OCI-LY3 (cell line): ENCODE results near the gene MFSD11.
"Not testable (repeated sequence)": the region's sequence is repeated elsewhere in the genome, so short reads cannot be mapped to it uniquely, and the experiment has no call there.

Experiments
- H2AFZ ChIP-seq: fragments of 200-600, 300-600 bp; shearing (Covaris generic); 2 replicates; pipeline ENCODE4 v1.6.0; 2014; ENCODE audit warnings: antibody characterized with exemption, low read depth, low read length
- H3K27ac ChIP-seq: fragments of 200-600, 300-600 bp; sonication (generic); 2 replicates; pipeline ENCODE4 v1.5.1; 2014; ENCODE audit warnings: mild to moderate bottlenecking, low read length, moderate library complexity, mixed read lengths
- H3K27me3 ChIP-seq: fragments of 200-600, 300-600 bp; sonication (generic); 2 replicates; pipeline ENCODE4 v1.6.1; 2014; ENCODE audit warnings: low read depth, low read length, mixed read lengths
- H3K36me3 ChIP-seq: fragments of 200-600, 300-600 bp; sonication (generic); replicated peaks from 2 replicates; pipeline ENCODE3; 2014; ENCODE audit warnings: low read depth, low read length, mixed read lengths
- H3K4me1 ChIP-seq: fragments of 300-600, 200-600 bp; sonication (generic); 2 replicates; pipeline ENCODE4 v1.6.1; 2014; ENCODE audit warnings: low read length, mixed read lengths
- H3K4me2 ChIP-seq: fragments of 200-600, 300-600 bp; sonication (generic); 2 replicates; pipeline ENCODE4 v1.6.1; 2014; ENCODE audit warnings: low read length, mixed read lengths
- H3K4me3 ChIP-seq: fragments of 300-600, 200-600 bp; sonication (generic); 2 replicates; pipeline ENCODE4 v1.5.1; 2014; ENCODE audit warnings: antibody characterized with exemption, mild to moderate bottlenecking, low read length, moderate library complexity
- H3K79me2 ChIP-seq: fragments of 300-600, 200-600 bp; shearing (Covaris generic); 2 replicates; pipeline ENCODE4 v1.6.1; 2014; ENCODE audit warnings: mild to moderate bottlenecking, low read length, mixed read lengths
- H3K9ac ChIP-seq: fragments of 300-600, 200-600 bp; shearing (Covaris generic); 2 replicates; pipeline ENCODE4 v1.6.0; 2014; ENCODE audit warnings: mild to moderate bottlenecking, low read length, moderate library complexity
- H3K9me3 ChIP-seq: fragments of 200-600, 300-600 bp; shearing (Covaris generic); 2 replicates; pipeline ENCODE4 v1.6.1; 2014; ENCODE audit warnings: low read length, mixed read lengths; ENCODE audit not compliant: insufficient read depth
- H4K20me1 ChIP-seq: fragments of 200-600, 300-600 bp; sonication (generic); 2 replicates; pipeline ENCODE4 v1.6.1; 2016; ENCODE audit warnings: low read length, mixed read lengths; ENCODE audit not compliant: insufficient read depth
- EZH2phosphoT487 ChIP-seq: fragments of 200-600 bp; shearing (Covaris generic); IDR thresholded peaks from 2 replicates; pipeline ENCODE4 v1.6.1; 2018; ENCODE audit warnings: antibody characterized with exemption, mixed run types, low read depth
- TF ChIP-seq, protein P1 (sequence below): fragments of 200-600, 300-600 bp; sonication (generic); IDR thresholded peaks from 2 replicates; pipeline ENCODE4 v1.5.1; 2014; ENCODE audit warnings: antibody characterized with exemption, low read length, low read depth

The MFSD11 gene

DNA sequence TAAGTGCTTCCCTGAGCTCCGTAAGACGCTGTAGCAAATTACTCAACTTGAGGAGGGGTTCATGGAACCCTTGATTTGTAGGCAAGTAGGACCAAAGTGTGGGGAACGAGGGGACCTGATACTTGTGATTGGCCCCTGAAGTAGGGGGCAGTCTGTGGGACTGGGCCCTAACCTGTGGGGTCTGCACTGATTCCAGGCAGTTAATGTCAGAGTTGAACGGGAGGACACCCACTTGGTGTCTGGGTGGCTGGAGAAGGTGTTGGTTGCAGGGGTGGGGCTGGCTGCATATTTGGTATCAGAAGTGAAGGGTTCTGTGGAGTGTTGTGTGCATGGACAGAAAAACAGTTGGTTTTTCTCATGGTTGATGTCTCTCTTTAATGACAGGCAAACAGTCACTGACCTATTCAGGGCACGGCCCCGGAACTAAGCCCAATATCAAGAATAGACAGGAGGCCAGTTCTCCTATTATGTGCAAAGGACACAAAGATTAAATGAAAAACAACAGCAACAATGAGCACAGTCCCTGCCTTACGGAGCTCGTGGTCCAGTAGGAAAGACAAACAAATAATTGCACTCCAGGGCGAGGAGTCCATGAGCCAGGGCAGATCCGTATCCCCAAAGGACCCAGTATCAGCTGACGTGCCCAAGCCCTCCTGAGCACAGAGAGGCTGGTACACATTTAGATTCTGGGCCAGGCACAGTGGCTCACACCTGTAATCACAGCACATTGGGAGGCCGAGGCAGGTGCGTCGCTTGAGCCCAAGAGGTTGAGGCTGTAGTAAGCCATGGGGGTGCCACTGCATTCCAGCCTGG, 46.3 kb upstream of the MFSD11 start:
- H3K4me2 ChIP-seq, result no peak overlapping the region
- no peak overlapping the region for H3K27ac ChIP-seq
- H3K36me3 ChIP-seq, result no peaks in the 10 kb centered on the region
- H3K27me3 ChIP-seq, result no peaks in the 10 kb centered on the region
- no peak overlapping the region for H3K9ac ChIP-seq
- no peaks in the 10 kb centered on the region for H4K20me1 ChIP-seq
- no peak overlapping the region for H3K4me3 ChIP-seq
- no peak for TF ChIP-seq EZH2phosphoT487
- no peaks in the 10 kb centered on the region for H3K9me3 ChIP-seq
- no peak overlapping the region for H2AFZ ChIP-seq
- no peaks in the 10 kb centered on the region for H3K79me2 ChIP-seq
- peaks cover 21% of the 10 kb centered on the region for H3K4me1 ChIP-seq

DNA sequence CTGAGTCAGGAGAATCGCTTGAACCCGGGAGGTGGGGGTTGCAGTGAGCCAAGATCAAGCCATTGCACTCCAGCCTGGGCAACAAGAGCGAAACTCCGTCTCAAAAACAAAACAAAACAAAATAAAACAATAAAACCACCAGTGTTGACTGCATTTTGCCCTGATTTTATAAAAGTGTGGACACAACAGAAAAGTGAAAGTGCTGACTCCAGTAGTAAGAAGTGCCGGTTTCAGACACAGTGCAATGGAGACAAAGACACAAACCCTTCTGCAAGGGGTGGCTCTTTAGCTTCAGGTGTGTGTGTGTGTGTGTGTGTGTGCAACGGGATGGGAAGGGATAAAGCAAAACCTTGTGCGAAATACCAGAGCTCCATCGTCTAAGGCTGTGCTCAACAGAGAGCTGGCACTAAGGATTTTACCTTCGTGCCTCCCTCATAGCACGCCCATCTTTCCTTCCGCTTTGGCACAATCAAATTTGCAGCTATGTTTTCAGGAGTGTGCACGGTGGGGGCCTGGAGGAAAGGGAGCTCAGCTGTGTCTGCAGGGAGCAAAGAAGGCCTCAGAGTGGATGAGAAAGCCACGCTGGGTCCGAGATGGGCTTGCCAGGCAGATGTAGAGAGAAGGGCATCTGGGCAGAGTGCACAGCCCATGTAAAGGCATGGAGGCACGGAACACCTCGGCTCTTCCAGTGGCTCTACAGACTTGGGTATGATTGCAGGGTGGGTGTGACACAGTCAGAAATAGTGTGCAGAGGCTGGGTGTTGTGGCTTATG, 42.7 kb upstream of the MFSD11 start:
- Histone ChIP-seq H3K9ac (no peak overlapping the region), H3K27ac (no peak overlapping the region), H2AFZ (no peak overlapping the region), H3K4me2 (no peak overlapping the region), H3K27me3 (peaks cover 4% of the 10 kb centered on the region; the same call in 1 of the 2 replicates), H4K20me1 (no peaks in the 10 kb centered on the region), H3K9me3 (no peaks in the 10 kb centered on the region), H3K4me1 (peaks cover 44% of the 10 kb centered on the region), H3K4me3 (no peak overlapping the region), H3K36me3 (no peaks in the 10 kb centered on the region), H3K79me2 (no peaks in the 10 kb centered on the region)
- TF ChIP-seq, protein P1, sequence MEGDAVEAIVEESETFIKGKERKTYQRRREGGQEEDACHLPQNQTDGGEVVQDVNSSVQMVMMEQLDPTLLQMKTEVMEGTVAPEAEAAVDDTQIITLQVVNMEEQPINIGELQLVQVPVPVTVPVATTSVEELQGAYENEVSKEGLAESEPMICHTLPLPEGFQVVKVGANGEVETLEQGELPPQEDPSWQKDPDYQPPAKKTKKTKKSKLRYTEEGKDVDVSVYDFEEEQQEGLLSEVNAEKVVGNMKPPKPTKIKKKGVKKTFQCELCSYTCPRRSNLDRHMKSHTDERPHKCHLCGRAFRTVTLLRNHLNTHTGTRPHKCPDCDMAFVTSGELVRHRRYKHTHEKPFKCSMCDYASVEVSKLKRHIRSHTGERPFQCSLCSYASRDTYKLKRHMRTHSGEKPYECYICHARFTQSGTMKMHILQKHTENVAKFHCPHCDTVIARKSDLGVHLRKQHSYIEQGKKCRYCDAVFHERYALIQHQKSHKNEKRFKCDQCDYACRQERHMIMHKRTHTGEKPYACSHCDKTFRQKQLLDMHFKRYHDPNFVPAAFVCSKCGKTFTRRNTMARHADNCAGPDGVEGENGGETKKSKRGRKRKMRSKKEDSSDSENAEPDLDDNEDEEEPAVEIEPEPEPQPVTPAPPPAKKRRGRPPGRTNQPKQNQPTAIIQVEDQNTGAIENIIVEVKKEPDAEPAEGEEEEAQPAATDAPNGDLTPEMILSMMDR, result no peak
- TF ChIP-seq EZH2phosphoT487, result no peak

DNA sequence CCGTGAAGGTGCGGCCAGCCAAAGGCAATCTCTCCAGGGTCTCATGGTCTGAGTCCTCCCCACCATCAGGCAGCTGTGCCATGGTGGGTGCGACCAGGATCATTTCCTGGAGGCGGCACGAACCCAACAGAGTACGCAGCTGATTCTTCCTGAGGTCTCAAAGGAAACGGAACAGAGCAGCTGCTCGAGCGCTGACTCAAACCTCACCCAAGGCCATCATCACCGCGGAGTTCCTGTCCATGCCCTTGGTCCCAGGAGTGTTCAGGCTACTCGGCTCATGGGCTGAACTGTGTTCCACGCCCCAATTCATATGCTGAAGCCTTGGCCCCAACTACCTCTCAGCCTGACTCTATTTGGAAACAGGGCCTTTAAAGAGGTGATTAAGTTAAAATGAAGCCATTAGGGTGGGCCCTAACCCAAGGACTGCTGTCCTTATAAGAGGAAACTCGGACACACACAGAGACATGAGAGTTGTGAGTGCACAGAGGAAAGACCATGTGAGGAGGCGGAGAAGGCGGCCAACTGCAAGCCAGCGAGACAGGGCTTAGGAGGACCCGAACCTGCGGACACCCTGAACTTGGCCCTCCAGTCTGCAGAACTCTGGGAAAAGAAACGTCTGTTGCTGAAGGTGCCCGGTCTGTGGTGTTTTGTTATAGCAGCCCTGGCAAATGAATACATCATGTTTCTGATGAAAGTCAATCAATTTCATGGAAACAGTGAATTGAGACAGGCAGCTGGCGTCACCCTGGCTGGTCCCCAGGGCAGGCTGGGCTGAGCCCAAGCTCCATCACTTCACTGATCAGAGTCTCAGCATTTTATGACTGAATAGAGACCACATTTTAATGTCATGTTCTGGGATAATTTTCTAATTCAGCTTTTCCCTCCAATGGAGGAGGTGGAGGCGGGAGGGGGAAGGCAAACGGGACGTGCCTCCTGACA, 40.9 kb upstream of the MFSD11 start:
- peak overlapping the region; percentile 34 for H3K4me3 ChIP-seq
- peaks cover 51% of the 10 kb centered on the region for H3K4me1 ChIP-seq
- peak overlapping the region; percentile 78 for H3K4me2 ChIP-seq
- H4K20me1 ChIP-seq, result no peaks in the 10 kb centered on the region
- peak overlapping the region; percentile 49 for H3K27ac ChIP-seq
- no peaks in the 10 kb centered on the region for H3K36me3 ChIP-seq
- H3K27me3 ChIP-seq, result peaks cover 4% of the 10 kb centered on the region; the same call in 1 of the 2 replicates
- no peaks in the 10 kb centered on the region for H3K9me3 ChIP-seq
- H2AFZ ChIP-seq, result peak overlapping the region; percentile 24; the same call in 1 of the 2 replicates
- no peaks in the 10 kb centered on the region for H3K79me2 ChIP-seq
- TF ChIP-seq, protein P1, result no peak
- TF ChIP-seq EZH2phosphoT487, result no peak
- H3K9ac ChIP-seq, result peak overlapping the region; percentile 17; the same call in 1 of the 2 replicates

DNA sequence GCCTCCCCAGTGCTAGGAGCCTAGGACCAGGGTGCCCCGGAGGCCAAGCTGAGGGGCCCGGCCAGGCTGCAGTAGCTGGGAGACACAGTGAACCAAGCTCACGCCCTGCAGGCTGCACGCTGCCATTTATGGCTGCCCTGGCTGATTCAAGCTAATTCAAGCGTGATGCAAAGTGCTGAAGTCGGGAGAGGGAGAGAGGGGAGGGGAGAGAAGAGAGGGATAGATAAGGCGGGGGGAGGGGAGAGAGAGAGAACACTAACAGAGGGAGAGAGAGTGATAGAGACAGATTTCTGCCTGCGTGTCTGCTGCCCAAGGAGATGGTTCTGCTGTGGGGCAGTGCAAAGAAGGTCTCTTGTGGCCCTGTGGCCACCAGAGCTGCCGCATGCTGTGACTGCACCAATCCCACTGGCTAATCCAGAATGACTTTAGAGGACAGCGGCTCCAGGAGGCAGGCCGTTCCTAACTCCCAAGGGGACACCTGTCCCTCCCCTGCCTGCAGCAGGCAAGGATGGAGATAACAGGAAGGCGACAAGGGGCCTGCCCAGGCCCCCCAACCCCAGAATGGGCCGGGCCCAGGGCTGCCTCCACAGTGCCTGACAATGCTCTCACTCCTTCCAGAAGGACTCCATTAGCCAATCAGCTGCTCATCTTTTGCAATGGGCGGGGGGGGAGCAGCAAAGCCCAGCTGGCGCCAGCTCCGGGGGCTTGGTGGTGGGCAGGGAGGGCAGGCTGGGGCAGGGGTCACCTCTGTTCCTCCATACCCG, 40.0 kb upstream of the MFSD11 start:
- no peak overlapping the region for H2AFZ ChIP-seq
- H3K4me2 ChIP-seq, result peak overlapping the region; percentile 78
- H3K4me1 ChIP-seq, result peaks cover 48% of the 10 kb centered on the region
- H3K36me3 ChIP-seq, result no peaks in the 10 kb centered on the region
- H3K79me2 ChIP-seq, result no peaks in the 10 kb centered on the region
- H3K4me3 ChIP-seq, result 0 out of 2 replicates have a peak overlapping the region, but pooled peaks have one; percentile 34
- no peaks in the 10 kb centered on the region for H3K9me3 ChIP-seq
- no peaks in the 10 kb centered on the region for H4K20me1 ChIP-seq
- H3K9ac ChIP-seq, result no peak overlapping the region
- no peak for TF ChIP-seq EZH2phosphoT487
- TF ChIP-seq, protein P1, result no peak
- peaks cover 4% of the 10 kb centered on the region; the same call in 1 of the 2 replicates for H3K27me3 ChIP-seq
- H3K27ac ChIP-seq, result no peak overlapping the region

DNA sequence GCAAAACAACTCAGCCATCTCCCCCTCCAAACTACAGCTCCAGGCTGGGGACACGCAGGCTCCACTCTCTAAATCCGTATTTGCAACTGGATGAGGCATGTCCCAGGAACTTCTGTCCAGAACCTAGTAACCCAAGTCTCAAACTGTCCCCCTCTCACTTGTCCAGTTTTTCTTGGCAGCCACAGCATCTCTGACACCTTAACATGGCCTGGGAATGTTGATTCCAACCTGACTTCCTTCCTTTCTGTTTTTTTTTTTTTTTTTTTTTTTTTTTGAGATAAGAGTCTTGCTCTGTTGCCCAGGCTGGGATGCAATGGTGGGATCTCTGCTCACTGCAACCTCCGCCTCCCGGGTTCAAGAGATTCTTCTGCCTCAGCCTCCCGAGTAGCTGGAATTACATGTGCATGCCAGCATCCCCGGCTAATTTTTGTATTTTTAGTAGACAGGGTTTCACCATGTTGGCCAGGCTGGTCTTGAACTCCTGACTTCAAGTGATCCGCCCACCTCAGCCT, 39.4 kb upstream of the MFSD11 start:
- H3K4me2 ChIP-seq, H3K36me3 ChIP-seq, H3K27me3 ChIP-seq, H4K20me1 ChIP-seq, H2AFZ ChIP-seq, H3K79me2 ChIP-seq, H3K9ac ChIP-seq, H3K27ac ChIP-seq, H3K9me3 ChIP-seq, H3K4me3 ChIP-seq: not testable (repeated sequence)
- peaks cover 42% of the 10 kb centered on the region for H3K4me1 ChIP-seq
